SK-N-MC (cell line): Measurements from ENCODE around the gene UST.
"Not testable (repeated sequence)": the region's sequence is repeated elsewhere in the genome, so short reads cannot be mapped to it uniquely, and the experiment has no call there.

Experiments
- DNase-seq: peaks from one replicate; pipeline ENCODE4 v3.0.0-alpha.2; 2011; ENCODE audit warnings: low read depth, low spot score
- H3K27ac ChIP-seq: fragments of 200-600 bp; sonication (generic); 2 replicates; pipeline ENCODE4 v1.5.1; 2016; ENCODE audit warnings: mixed run types
- H3K36me3 ChIP-seq: fragments of 200-600 bp; sonication (generic); 2 replicates; pipeline ENCODE4 v1.6.1; 2017; ENCODE audit warnings: antibody characterized with exemption, low read length, mixed read lengths; ENCODE audit not compliant: insufficient read depth
- H3K4me3 ChIP-seq: fragments of 200-600 bp; sonication (generic); 2 replicates; pipeline ENCODE4 v1.5.1; 2016
- H3K9ac ChIP-seq: fragments of 200-600 bp; sonication (generic); 2 replicates; pipeline ENCODE4 v1.8.0; 2017; ENCODE audit warnings: mixed run types, mixed read lengths; ENCODE audit not compliant: insufficient read length
- H3K9me3 ChIP-seq: fragments of 200-600 bp; sonication (generic); 2 replicates; pipeline ENCODE4 v1.6.1; 2017; ENCODE audit warnings: low read depth, mild to moderate bottlenecking, antibody characterized with exemption, low read length, moderate library complexity, mixed read lengths
- EZH2 ChIP-seq: fragments of 200-600 bp; sonication (generic); IDR thresholded peaks from one replicate; pipeline ENCODE4 v1.6.1; 2017; ENCODE audit warnings: antibody characterized with exemption
- FOXP2 ChIP-seq: optimal IDR thresholded peaks from 2 replicates; pipeline ENCODE3; 2011; ENCODE audit warnings: mild to moderate bottlenecking, moderate library complexity; ENCODE audit not compliant: insufficient read depth; ENCODE audit errors: extremely low read length, control extremely low read depth
- POLR2AphosphoS5 ChIP-seq: IDR thresholded peaks from 2 replicates; pipeline ENCODE4 v1.6.1; 2012; ENCODE audit warnings: mild to moderate bottlenecking, low read depth, low read length, borderline replicate concordance

The UST gene

DNA sequence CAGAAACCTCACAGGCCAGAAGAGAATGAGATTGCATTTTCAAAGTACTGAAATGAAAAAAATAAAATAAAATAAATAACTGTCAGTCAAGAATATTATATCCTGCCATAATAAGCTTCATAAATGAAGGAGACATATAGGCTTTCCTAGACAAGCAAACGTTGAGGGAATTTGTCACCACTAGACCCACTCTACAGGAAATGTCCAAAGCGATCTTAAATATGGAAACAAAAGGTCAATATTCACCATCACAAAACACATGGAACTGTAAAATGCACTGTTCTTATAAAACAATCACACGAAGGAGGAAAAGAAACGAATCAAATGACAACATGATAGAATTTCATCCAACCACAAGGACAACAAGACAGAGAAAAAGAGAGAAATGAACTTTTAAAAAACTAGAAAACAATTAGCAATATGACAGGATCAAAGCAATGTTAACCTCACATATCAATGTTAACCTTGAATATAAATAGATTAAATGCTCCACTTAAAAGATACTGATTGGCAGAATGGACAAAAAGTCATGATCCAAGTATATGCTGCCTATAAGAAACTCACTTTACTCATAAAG, 352.0 kb downstream of the UST start:
- Histone ChIP-seq H3K36me3 (no peaks in the 10 kb centered on the region), H3K9ac (no peak overlapping the region), H3K27ac (no peak overlapping the region), H3K4me3 (no peak overlapping the region), H3K9me3 (peaks cover 3% of the 10 kb centered on the region; the same call in 1 of the 2 replicates)
- DNase-seq: no peak
- TF ChIP-seq FOXP2: no peak
- no peak for TF ChIP-seq POLR2AphosphoS5
- TF ChIP-seq EZH2: no peak

DNA sequence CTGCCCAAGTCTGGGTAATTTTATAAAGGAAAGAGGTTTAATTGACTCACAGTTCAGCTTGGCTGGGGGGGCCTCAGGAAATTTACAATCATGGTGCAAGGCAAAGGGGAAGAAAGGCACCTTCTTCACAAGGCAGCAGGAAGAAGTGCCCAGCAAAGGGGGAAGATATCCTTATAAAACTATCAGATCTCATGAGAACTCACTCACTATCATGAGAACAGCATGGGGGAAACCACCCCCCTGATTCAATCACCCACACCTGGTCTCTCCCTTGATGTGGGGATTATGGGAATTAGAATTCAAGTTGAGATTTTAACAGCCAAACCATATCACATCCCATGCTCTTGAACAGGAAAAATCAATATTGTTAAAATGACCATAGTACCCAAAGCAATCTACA, 355.5 kb downstream of the UST start:
- no peak for TF ChIP-seq POLR2AphosphoS5
- no peak overlapping the region for H3K27ac ChIP-seq

DNA sequence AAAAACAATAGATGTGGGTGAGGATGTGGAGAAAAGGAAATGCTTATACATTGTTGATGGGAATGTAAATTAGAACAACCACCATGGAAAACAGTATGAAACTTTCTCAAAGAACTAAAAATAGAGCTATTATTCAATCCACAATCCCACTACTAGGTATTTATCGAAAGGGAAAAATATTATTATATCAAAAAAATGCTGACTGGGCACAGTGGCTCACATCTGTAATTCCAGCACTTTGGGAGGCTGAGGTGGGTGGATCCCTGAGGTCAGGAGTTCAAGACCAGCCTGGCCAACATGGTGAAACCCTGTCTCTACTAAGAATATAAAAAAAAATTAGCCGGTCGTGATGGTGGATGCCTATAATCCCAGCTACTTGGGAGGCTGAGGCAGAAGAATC, 357.1 kb downstream of the UST start:
- not testable (repeated sequence) for DNase-seq

More for the DNA sequence above, 355.5 kb downstream of the UST start:
- Histone ChIP-seq H3K4me3 (no peak overlapping the region), H3K9ac (no peak overlapping the region), H3K36me3 (no peaks in the 10 kb centered on the region), H3K9me3 (peaks cover 3% of the 10 kb centered on the region; the same call in 1 of the 2 replicates)
- no peak for DNase-seq

DNA sequence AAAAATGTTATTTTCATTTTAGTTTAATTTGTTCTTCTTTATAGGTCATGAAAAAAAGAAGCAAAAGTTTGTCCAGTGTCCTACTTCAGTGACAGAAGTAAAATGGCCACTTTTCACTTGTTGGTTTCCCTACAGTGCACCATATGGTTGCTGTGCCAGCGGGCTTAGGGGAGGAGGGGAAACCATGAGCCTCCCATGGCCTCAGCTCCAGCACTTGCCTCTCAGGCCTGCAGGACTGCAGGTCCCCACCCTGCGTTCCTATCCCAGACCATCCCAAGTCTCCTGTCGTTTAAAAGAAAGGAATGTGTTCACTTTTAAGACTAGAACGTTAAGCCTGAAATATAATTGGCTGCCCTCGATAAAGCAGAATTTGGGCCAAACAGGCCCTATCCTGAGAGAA, 360.7 kb downstream of the UST start:
- Histone ChIP-seq H3K9ac (no peak overlapping the region), H3K9me3 (no peaks in the 10 kb centered on the region), H3K4me3 (no peak overlapping the region), H3K36me3 (no peaks in the 10 kb centered on the region), H3K27ac (no peak overlapping the region)
- DNase-seq: no peak
- TF ChIP-seq POLR2AphosphoS5: no peak
- no peak for TF ChIP-seq FOXP2
- TF ChIP-seq EZH2: no peak

More for the DNA sequence above, 357.1 kb downstream of the UST start:
- not testable (repeated sequence) for H3K9ac ChIP-seq, H3K27ac ChIP-seq, H3K9me3 ChIP-seq, H3K4me3 ChIP-seq, H3K36me3 ChIP-seq

DNA sequence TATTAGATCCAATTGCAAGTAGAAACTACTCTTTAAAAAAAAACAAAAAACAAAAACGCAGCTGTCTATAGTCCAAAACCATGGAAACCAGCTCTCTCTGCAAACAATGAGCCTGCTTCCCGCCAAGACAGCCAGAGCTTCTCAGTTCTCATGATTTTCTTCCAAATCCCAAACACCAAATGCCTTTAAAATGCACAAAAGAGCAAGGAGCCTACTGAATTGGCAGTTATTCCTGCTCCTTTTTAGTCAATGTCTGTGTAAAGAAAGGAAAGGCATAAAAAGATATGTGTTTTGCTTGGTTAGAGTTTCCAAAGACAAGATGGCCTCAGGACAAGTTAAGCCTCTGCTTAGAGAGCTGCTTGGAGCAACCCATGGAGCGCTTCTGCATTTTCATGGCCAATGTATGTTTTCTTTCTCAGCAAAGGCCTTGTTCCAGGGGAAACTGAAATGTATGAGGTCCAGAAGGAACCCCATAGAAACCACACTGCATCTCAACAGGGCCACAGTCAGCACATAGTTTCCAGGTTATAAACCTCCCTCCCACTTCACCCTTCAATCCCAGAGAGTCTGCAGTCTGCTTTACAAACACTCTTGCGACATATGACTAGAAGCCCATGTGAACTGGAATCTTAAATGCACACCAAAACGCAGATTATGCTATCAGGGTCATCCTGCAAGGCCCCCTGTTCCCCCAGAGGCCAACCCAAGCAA, 361.4 kb downstream of the UST start:
- no peak for TF ChIP-seq FOXP2
- TF ChIP-seq EZH2: no peak
- TF ChIP-seq POLR2AphosphoS5: no peak
- H3K36me3 ChIP-seq: no peaks in the 10 kb centered on the region
- no peak for DNase-seq
- H3K9me3 ChIP-seq: no peaks in the 10 kb centered on the region
- H3K27ac ChIP-seq: no peak overlapping the region
- H3K4me3 ChIP-seq: no peak overlapping the region
- no peak overlapping the region for H3K9ac ChIP-seq

DNA sequence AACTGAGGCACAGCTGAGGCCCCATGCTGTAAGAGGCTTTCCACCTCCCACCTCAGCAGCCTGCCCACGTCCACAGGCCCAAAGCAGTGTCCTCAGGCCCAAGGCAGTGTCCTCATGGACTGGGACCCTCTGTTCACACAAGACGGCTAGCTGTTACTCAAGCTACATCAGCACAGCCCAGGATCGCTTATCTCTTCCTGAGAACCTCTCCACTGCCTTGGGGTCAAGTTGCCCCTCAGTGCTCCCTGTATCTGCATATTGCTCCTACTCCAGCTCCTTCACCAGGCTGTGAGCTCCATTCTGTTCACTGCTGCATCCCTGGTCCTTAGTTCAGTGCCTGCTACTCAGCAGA, 361.9 kb downstream of the UST start:
- DNase-seq: no peak
- Histone ChIP-seq H3K9me3 (no peaks in the 10 kb centered on the region), H3K36me3 (no peaks in the 10 kb centered on the region), H3K9ac (no peak overlapping the region), H3K27ac (no peak overlapping the region), H3K4me3 (no peak overlapping the region)
- no peak for TF ChIP-seq EZH2
- no peak for TF ChIP-seq POLR2AphosphoS5
- TF ChIP-seq FOXP2: no peak

DNA sequence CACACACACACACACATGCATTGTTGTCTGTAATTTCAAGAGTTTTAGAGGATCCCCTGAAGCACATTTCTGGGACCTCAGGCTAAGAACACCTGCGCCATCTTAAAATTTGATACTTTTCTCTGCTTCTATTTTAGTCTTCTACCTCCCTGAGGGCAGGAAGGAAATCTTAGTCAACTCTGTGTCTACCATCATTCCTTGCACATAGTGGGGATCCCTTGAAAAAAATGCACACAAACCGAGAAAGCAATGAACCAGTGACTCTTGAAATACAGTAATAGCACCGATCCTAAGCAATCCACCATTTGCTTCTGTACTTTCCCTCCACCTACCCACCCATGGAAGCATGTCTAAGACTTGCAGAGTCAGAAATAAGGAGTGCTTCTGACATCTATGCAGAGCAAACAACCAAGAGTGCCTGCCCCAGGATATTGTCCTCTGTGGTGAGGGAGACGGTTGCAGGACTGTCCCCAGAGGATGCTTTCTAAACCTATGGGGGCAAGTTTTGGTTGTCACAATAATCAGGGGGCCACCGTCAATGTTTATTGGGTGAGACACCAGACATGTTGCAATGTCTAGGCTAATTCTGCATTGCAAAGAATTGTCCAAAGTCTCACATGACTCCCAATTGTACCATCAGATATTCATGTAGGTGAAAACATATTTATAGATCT, 362.7 kb downstream of the UST start:
- Histone ChIP-seq H3K9me3 (no peaks in the 10 kb centered on the region), H3K9ac (no peak overlapping the region), H3K4me3 (no peak overlapping the region), H3K27ac (no peak overlapping the region), H3K36me3 (no peaks in the 10 kb centered on the region)
- DNase-seq: no peak
- TF ChIP-seq FOXP2 (no peak), EZH2 (no peak), POLR2AphosphoS5 (no peak)

DNA sequence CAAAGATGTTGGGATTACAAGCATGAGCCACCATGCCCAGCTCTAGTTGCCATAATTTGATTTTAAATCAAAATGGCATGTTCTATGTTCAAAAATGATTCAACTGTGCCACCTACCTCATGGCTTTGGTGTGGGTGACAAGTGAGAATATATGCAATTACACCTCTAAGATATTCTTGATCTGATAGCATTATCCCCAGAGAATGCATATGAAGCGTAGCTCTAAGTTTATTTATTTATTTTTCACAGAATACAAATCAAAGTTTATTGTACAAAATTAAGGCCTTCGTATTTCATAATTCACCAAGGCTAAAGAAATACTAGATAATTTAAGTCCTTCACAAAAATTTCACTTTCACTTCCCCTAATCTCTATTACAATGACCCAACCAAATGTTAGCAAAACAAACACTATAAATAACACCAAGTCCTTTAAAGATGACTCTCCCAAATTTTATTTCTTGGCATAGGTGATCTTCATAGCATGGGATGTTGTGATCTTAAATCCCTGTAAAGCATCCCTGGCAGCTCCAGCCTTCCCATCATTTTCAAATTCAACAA, 364.8 kb downstream of the UST start:
- TF ChIP-seq EZH2 (no peak), POLR2AphosphoS5 (no peak), FOXP2 (no peak)
- Histone ChIP-seq H3K4me3 (no peak overlapping the region), H3K36me3 (no peaks in the 10 kb centered on the region), H3K27ac (no peak overlapping the region), H3K9me3 (no peaks in the 10 kb centered on the region), H3K9ac (no peak overlapping the region)
- DNase-seq: no peak
